Measurements from ENCODE around the gene HSDL2. TPM values are rescaled to one million over a fixed set of nuclear protein-coding genes. Genes with fewer than 3 reads are reported as not detected.

Gene HSDL2
- total RNA-seq, 1 donor from 2014 or later = 4.8 TPM

DNA sequence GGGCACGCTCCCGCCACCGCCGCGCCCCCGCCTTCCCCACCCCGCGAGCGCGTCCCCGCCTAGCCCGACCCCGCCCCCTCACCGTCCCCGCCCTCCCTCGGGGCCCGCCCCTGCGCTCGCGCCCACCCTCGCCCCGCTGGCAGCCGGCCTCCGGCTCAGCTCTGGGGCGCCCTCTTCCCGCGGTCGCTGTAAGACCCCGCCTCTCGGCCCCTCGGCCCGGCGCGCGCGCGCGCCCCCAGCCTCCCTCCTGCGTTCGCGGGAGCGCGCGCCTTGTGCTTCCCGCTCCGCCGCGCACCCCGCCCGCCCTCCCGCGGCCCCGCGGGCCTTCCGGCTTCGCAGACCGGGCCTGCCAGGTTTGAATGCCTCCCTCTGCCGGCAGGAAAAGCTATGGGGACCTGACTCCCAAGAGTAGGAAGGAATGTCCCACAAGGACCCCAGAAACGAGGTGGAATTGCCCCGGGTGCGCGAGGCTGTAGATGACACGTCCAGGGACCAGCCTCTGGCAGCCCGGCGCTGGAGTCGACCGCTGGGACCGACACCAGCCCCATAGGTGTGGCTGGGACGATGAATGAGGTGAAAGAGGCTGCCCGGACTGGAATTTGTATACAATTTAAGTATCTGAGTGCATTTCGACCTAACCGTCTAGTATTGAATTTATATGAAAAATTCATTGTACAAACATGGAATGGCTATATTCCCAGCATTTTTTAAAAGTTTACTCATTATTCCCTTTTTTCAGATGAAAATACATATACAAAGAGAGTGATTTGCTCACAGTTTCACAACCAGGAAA lies 46.1 kb upstream of the HSDL2 start:
- TF ChIP-seq, protein P1, sequence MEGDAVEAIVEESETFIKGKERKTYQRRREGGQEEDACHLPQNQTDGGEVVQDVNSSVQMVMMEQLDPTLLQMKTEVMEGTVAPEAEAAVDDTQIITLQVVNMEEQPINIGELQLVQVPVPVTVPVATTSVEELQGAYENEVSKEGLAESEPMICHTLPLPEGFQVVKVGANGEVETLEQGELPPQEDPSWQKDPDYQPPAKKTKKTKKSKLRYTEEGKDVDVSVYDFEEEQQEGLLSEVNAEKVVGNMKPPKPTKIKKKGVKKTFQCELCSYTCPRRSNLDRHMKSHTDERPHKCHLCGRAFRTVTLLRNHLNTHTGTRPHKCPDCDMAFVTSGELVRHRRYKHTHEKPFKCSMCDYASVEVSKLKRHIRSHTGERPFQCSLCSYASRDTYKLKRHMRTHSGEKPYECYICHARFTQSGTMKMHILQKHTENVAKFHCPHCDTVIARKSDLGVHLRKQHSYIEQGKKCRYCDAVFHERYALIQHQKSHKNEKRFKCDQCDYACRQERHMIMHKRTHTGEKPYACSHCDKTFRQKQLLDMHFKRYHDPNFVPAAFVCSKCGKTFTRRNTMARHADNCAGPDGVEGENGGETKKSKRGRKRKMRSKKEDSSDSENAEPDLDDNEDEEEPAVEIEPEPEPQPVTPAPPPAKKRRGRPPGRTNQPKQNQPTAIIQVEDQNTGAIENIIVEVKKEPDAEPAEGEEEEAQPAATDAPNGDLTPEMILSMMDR (IDR thresholded peaks at IDR 0.05; ENCODE audit: partially characterized antibody, unreplicated experiment) = peak; percentile 36
- Mint-ChIP-seq H3K4me1 (ENCODE audit: low read depth, unreplicated experiment) (peaks cover 6% of the 10 kb centered on the region), H3K9me3 (ENCODE audit: unreplicated experiment) (peaks cover 6% of the 10 kb centered on the region), H3K27ac (ENCODE audit: unreplicated experiment) (peak overlapping the region; percentile 93), H3K27me3 (ENCODE audit: unreplicated experiment) (peaks cover 4% of the 10 kb centered on the region), H3K4me3 (ENCODE audit: unreplicated experiment) (peak overlapping the region; percentile 89), H3K36me3 (ENCODE audit: unreplicated experiment) (no peaks in the 10 kb centered on the region)
- DNase-seq = peak; percentile 96

DNA sequence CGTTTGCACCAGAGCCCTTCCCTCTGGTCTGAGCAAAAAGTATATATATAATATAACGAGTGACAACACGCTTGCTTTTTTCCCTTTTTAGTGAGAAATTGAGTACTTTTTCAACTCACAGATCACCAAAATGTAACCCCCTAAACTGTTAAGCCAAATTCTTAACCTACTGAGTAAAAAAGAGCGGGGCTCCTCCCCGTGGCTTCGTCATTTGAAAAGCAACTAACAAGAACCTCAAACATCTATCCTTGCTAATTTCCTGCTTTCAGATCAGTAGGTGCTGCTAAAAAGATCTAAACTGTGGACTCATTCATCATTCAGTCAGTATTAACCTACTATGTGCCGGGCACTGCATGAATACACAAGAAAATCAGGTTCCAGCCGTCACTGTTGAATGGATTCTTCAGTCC lies 45.5 kb upstream of the HSDL2 start:
- Mint-ChIP-seq H3K27ac (ENCODE audit: unreplicated experiment) (peak overlapping the region; percentile 71), H3K27me3 (ENCODE audit: unreplicated experiment) (peaks cover 4% of the 10 kb centered on the region), H3K9me3 (ENCODE audit: unreplicated experiment) (peaks cover 6% of the 10 kb centered on the region), H3K36me3 (ENCODE audit: unreplicated experiment) (no peaks in the 10 kb centered on the region), H3K4me1 (ENCODE audit: low read depth, unreplicated experiment) (peaks cover 6% of the 10 kb centered on the region), H3K4me3 (ENCODE audit: unreplicated experiment) (peak overlapping the region; percentile 89)
- DNase-seq = no peak
- TF ChIP-seq, protein P1 (IDR thresholded peaks at IDR 0.05; ENCODE audit: partially characterized antibody, unreplicated experiment) = no peak

GRCh38 chr9:112337547-112337946 lies 42.4 kb upstream of the HSDL2 start:
- Mint-ChIP-seq H3K4me3 (ENCODE audit: unreplicated experiment) (no peak overlapping the region), H3K36me3 (ENCODE audit: unreplicated experiment) (no peaks in the 10 kb centered on the region), H3K9me3 (ENCODE audit: unreplicated experiment) (peaks cover 4% of the 10 kb centered on the region), H3K4me1 (ENCODE audit: low read depth, unreplicated experiment) (peaks cover 4% of the 10 kb centered on the region), H3K27me3 (ENCODE audit: unreplicated experiment) (peaks cover 2% of the 10 kb centered on the region), H3K27ac (ENCODE audit: unreplicated experiment) (no peak overlapping the region)
- TF ChIP-seq, protein P1 (IDR thresholded peaks at IDR 0.05; ENCODE audit: partially characterized antibody, unreplicated experiment) = no peak
- DNase-seq = no peak

GRCh38 chr9:112338561-112338960 lies 41.3 kb upstream of the HSDL2 start:
- Mint-ChIP-seq H3K9me3 (ENCODE audit: unreplicated experiment) (peaks cover 3% of the 10 kb centered on the region), H3K4me1 (ENCODE audit: low read depth, unreplicated experiment) (peaks cover 3% of the 10 kb centered on the region), H3K36me3 (ENCODE audit: unreplicated experiment) (no peaks in the 10 kb centered on the region), H3K27ac (ENCODE audit: unreplicated experiment) (no peak overlapping the region), H3K4me3 (ENCODE audit: unreplicated experiment) (no peak overlapping the region), H3K27me3 (ENCODE audit: unreplicated experiment) (peaks cover 2% of the 10 kb centered on the region)
- no peak for DNase-seq
- TF ChIP-seq, protein P1 (IDR thresholded peaks at IDR 0.05; ENCODE audit: partially characterized antibody, unreplicated experiment) = no peak

DNA sequence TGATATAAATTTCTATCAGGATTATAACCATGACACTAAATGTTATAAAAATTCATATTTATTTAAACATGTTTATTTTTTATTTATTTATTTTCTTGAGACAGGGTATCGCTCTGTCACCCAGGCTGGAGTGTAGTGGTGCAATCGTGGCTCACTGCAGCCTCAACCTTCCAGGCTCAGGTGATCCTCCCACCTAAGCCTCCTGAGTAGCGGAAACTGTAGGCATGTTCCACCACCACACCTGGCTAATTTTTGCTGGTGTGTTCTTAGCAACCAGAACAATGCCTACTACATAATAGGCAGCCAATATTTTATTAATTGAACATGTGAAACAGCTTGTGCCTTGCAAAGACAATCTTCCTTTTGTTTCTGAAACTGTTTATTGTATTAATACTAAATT lies 40.0 kb upstream of the HSDL2 start:
- Mint-ChIP-seq H3K9me3 (ENCODE audit: unreplicated experiment) (no peaks in the 10 kb centered on the region), H3K4me3 (ENCODE audit: unreplicated experiment) (no peak overlapping the region), H3K36me3 (ENCODE audit: unreplicated experiment) (no peaks in the 10 kb centered on the region), H3K4me1 (ENCODE audit: low read depth, unreplicated experiment) (no peaks in the 10 kb centered on the region), H3K27ac (ENCODE audit: unreplicated experiment) (no peak overlapping the region), H3K27me3 (ENCODE audit: unreplicated experiment) (peaks cover 2% of the 10 kb centered on the region)
- TF ChIP-seq, protein P1 (IDR thresholded peaks at IDR 0.05; ENCODE audit: partially characterized antibody, unreplicated experiment) = no peak
- DNase-seq = no peak

All from glutamatergic neuron (in vitro differentiated cells).